Lower leg skin (tissue), 4 donors: ENCODE measurements around the gene PNPLA8. TPM values are rescaled to one million over a fixed set of nuclear protein-coding genes. Genes with fewer than 3 reads are reported as not detected.
"Not testable (repeated sequence)": the region's sequence is repeated elsewhere in the genome, so short reads cannot be mapped to it uniquely, and the experiment has no call there.

ENCODE experiments used
- DNase-seq, 2 donors: peaks; one replicate each; pipeline ENCODE4 v3.0.0-alpha.2; 2019; ENCODE audit warnings: low spot score in 2 of 2
- H3K4me3 ChIP-seq: fragments of 200-600 bp; sonication (generic); 2 replicates; pipeline ENCODE4 v1.5.1; 2017; ENCODE audit warnings: mild to moderate bottlenecking, low read depth; ENCODE audit not compliant: poor library complexity, severe bottlenecking
- POLR2A ChIP-seq, 2 donors: fragments of 450-650 bp; IDR thresholded peaks; one replicate each; pipeline ENCODE4 v1.6.1; 2016 to 2017; ENCODE audit warnings: antibody characterized with exemption in 2 of 2, mild to moderate bottlenecking in 1 of 2, moderate library complexity in 1 of 2
- WGBS, 2 donors: methylation state at CpG; one replicate each; pipeline ENCODE4 v1.1.5; 2018; 5-methylcytosine and 5-hydroxymethylcytosine counted together
- intact Hi-C: fragments of 100-400 bp; cut with DNase I; formaldehyde crosslinking; loops from one replicate; pipeline ENCODE4 v1.15.0; 2023; ENCODE audit warnings: low total_unique reads
- total RNA-seq, 4 donors: library from RNA; depleted of rRNA; stranded (reverse); fragments of >200 nt; gene quantifications; one replicate each; pipeline ENCODE4 v1.1.0, GENCODE V29; 2016
- TF ChIP-seq, protein P1 (sequence below), 3 donors: fragments of 450-650 bp; IDR thresholded peaks; one replicate each; pipeline ENCODE4 v1.5.1; 2016; ENCODE audit warnings: antibody characterized with exemption in 3 of 3, mild to moderate bottlenecking in 3 of 3, moderate library complexity in 2 of 3

The PNPLA8 gene
- total RNA-seq, 4 donors from 2014 or later, result 25.6 to 37.1 (median 33.3) TPM

DNA sequence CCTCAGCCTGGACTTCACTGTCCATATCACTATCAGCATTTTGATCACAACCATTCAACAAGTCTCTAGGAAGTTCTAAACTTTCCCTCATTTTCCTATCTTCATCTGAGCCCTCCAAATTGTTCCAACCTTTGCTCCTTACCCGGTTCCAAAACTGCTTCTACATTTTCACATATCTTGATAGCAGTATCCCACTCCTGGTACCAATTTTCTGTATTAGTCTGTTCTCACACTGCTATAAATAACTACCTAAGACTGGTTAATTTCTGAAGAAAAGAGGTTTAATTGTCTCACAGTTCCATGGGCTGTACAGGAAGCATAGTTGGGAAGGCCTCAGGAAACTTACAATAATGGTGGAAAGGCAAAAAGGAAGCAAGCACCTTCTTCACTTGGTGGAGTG lies 31.7 kb upstream of the PNPLA8 start:
- WGBS, 2 donors, result 97 to 100% methylated on average over 1 of the region's 1 CpG
- TF ChIP-seq, protein P1, sequence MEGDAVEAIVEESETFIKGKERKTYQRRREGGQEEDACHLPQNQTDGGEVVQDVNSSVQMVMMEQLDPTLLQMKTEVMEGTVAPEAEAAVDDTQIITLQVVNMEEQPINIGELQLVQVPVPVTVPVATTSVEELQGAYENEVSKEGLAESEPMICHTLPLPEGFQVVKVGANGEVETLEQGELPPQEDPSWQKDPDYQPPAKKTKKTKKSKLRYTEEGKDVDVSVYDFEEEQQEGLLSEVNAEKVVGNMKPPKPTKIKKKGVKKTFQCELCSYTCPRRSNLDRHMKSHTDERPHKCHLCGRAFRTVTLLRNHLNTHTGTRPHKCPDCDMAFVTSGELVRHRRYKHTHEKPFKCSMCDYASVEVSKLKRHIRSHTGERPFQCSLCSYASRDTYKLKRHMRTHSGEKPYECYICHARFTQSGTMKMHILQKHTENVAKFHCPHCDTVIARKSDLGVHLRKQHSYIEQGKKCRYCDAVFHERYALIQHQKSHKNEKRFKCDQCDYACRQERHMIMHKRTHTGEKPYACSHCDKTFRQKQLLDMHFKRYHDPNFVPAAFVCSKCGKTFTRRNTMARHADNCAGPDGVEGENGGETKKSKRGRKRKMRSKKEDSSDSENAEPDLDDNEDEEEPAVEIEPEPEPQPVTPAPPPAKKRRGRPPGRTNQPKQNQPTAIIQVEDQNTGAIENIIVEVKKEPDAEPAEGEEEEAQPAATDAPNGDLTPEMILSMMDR (IDR thresholded peaks at IDR 0.05), result no peak
- TF ChIP-seq POLR2A (IDR thresholded peaks at IDR 0.05), result no peak
- intact Hi-C loops, result no loop called here
- DNase-seq, result no peak
- H3K4me3 ChIP-seq, result no peak overlapping the region

- intact Hi-C loops, result no loop called here
- DNase-seq, result no peak
- no peak for TF ChIP-seq POLR2A (IDR thresholded peaks at IDR 0.05)
- TF ChIP-seq, protein P1 (IDR thresholded peaks at IDR 0.05), result no peak
- WGBS, 2 donors, result 90 to 93% methylated on average over 3 of the region's 3 CpGs
- no peak overlapping the region for H3K4me3 ChIP-seq
Observed at GRCh38 chr7:108557191-108557590, 31.3 kb upstream of the PNPLA8 start.

GRCh38 chr7:108556665-108557064 lies 30.7 kb upstream of the PNPLA8 start:
- H3K4me3 ChIP-seq, intact Hi-C loops: not testable (repeated sequence)

GRCh38 chr7:108548141-108548896 lies 22.4 kb upstream of the PNPLA8 start:
- DNase-seq, H3K4me3 ChIP-seq, intact Hi-C loops: not testable (repeated sequence)
- WGBS, 2 donors, result 91 to 94% methylated on average over 2 of the region's 2 CpGs

More at GRCh38 chr7:108556665-108557064, 30.7 kb upstream of the PNPLA8 start:
- not testable (repeated sequence) for DNase-seq

DNA sequence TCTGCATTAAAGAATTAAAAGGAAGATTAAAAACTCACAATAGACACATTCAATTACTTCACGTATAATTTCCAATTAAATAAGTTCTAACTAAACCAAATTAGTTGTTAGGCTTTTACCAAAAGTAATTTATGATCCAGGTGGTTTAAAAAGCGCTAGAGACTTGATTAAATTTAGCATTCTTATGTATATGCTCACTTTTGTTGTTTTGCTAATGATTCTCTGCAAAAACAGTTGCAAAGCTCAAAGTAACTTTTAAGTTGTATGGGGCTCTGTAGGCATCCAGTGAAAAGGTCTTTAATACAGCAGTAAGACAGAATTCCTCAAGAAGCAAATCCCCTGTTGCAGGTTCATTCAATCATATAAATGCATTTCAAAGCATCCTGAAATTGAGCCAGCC lies 15.5 kb upstream of the PNPLA8 start:
- WGBS, 2 donors, result 63 to 64% methylated on average over 2 of the region's 2 CpGs
- no peak overlapping the region for H3K4me3 ChIP-seq
- no peak for DNase-seq
- TF ChIP-seq, protein P1 (IDR thresholded peaks at IDR 0.05), result no peak
- no peak for TF ChIP-seq POLR2A (IDR thresholded peaks at IDR 0.05)
- intact Hi-C loops, result no loop called here

DNA sequence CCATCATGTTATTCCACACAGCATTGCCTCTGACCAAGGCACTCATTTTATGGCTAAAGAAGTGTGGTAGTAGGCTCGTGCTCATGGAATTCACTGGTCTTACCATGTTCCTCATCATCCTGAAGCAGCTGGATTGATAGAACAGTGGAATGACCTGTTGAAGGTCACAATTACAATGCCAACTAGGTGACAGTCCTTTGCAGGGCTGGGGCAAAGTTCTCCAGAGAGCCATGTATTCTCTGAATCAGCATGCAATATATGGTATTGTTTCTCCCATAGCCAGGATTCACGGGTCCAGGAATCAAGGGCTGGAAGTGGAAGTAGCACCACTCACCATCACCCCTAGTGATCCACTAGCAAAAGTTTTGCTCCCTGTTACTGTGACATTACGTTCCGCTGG lies 12.8 kb upstream of the PNPLA8 start:
- WGBS, 2 donors, result 88 to 93% methylated on average over 4 of the region's 4 CpGs
- DNase-seq, H3K4me3 ChIP-seq, intact Hi-C loops: not testable (repeated sequence)

DNA sequence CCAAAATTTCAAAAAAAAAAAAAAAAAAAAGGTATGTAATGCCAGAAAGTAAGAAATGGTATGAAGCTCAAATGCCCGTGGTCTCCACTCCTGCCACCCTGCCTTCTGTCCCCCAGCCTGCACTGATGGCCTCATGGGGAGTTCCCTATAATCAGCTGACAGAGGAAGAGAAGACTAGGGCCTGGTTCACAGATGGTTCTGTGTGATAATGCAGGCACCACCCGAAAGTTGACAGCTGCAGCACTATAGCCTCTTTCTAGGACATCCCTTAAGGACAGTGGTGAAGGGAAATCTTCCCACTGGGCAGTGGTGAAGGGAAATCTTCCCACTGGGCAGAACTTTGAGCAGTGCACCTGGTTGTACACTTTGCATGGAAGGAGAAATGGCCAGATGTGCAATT lies 12.3 kb upstream of the PNPLA8 start:
- intact Hi-C loops, DNase-seq, H3K4me3 ChIP-seq: not testable (repeated sequence)
- WGBS, 2 donors, result 27 to 56% methylated on average over 2 of the region's 2 CpGs

DNA sequence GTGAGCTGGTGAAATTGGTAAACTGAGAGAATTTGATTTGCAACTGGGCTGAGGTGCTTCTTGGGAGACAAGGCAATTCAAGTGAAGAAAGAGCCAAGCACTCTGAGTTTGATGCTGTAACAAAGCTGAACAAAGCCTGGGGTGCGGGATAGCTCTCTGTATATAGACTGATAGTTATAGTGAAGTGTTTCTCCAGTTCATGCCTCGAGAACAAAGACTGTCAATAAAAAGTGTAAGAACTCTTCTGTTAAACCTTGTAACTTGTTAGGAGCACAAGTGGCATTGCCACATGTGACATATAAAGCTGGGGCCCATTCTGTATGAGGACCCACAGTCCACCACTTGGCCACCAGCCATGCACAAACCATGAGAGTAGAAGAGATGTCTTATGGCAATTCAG lies 11.3 kb upstream of the PNPLA8 start:
- no peak for DNase-seq
- H3K4me3 ChIP-seq, result no peak overlapping the region
- no peak for TF ChIP-seq POLR2A (IDR thresholded peaks at IDR 0.05)
- TF ChIP-seq, protein P1 (IDR thresholded peaks at IDR 0.05), result no peak
- intact Hi-C loops, result no loop called here
- WGBS, 2 donors, result 79 to 80% methylated on average over 2 of the region's 2 CpGs
